ENCODE measurements around the gene SORCS1. TPM values are rescaled to one million over a fixed set of nuclear protein-coding genes. Genes with fewer than 3 reads are reported as not detected.

The SORCS1 gene
- total and polyA plus RNA-seq, 2 of the 13 experiments (the other 11 are each of a cell fraction or from before 2014, with no cell fraction given): not detected

DNA sequence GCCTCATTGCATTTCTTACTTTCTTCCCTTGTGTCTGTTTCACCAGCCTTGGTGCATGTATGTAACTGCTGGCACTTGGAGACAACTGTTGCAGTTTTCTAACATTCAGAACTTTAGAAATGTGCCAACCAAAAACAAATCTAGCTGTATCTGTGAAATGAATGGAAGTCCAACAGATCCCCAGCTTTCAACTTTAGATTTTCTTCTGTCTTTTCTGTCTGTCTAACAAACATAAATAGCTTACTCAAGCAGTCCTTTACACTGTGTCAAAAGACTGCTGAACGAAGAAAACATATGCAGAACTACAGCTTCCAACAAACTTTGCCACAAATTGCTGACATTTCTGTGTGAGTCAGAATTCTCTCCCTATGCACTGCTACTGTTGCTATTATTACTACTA is 30.9 kb downstream of the SORCS1 start (continued):
- TF ChIP-seq, protein P1, sequence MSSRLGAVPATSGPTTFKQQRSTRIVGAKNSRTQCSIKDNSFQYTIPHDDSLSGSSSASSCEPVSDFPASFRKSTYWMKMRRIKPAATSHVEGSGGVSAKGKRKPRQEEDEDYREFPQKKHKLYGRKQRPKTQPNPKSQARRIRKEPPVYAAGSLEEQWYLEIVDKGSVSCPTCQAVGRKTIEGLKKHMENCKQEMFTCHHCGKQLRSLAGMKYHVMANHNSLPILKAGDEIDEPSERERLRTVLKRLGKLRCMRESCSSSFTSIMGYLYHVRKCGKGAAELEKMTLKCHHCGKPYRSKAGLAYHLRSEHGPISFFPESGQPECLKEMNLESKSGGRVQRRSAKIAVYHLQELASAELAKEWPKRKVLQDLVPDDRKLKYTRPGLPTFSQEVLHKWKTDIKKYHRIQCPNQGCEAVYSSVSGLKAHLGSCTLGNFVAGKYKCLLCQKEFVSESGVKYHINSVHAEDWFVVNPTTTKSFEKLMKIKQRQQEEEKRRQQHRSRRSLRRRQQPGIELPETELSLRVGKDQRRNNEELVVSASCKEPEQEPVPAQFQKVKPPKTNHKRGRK (CRISPR knock-in tag; IDR thresholded peaks at IDR 0.05): no peak
- TF ChIP-seq POLR2A (IDR thresholded peaks at IDR 0.05; ENCODE audit: insufficient read depth in 1 of 2, low read depth in 2 of 2, low read length in 2 of 2) (no peak), ZKSCAN8 (CRISPR knock-in tag; IDR thresholded peaks at IDR 0.05; ENCODE audit: borderline replicate concordance) (no peak), HCFC1 (IDR thresholded peaks at IDR 0.05; ENCODE audit: low read depth, low read length) (no peak), FOXA3 (CRISPR knock-in tag; IDR thresholded peaks at IDR 0.05) (no peak), ZNF670 (CRISPR knock-in tag; IDR thresholded peaks at IDR 0.05; ENCODE audit: borderline replicate concordance) (no peak)
- TF ChIP-seq, protein P2, sequence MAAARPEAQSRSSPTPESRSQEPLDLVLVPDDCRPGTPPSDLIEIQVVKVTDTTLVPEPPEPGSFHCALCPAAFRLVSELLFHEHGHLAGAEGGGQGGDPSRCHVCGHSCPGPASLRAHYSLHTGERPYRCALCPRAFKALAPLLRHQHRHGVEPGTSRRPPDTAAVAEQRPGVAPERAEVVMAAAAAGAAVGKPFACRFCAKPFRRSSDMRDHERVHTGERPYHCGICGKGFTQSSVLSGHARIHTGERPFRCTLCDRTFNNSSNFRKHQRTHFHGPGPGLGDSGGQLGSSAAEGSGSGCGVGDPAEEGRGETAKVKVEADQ (CRISPR knock-in tag; IDR thresholded peaks at IDR 0.05; ENCODE audit: borderline replicate concordance): no peak
- TF ChIP-seq, protein P3, sequence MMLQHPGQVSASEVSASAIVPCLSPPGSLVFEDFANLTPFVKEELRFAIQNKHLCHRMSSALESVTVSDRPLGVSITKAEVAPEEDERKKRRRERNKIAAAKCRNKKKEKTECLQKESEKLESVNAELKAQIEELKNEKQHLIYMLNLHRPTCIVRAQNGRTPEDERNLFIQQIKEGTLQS (CRISPR knock-in tag; IDR thresholded peaks at IDR 0.05): no peak
- TF ChIP-seq, protein P4, sequence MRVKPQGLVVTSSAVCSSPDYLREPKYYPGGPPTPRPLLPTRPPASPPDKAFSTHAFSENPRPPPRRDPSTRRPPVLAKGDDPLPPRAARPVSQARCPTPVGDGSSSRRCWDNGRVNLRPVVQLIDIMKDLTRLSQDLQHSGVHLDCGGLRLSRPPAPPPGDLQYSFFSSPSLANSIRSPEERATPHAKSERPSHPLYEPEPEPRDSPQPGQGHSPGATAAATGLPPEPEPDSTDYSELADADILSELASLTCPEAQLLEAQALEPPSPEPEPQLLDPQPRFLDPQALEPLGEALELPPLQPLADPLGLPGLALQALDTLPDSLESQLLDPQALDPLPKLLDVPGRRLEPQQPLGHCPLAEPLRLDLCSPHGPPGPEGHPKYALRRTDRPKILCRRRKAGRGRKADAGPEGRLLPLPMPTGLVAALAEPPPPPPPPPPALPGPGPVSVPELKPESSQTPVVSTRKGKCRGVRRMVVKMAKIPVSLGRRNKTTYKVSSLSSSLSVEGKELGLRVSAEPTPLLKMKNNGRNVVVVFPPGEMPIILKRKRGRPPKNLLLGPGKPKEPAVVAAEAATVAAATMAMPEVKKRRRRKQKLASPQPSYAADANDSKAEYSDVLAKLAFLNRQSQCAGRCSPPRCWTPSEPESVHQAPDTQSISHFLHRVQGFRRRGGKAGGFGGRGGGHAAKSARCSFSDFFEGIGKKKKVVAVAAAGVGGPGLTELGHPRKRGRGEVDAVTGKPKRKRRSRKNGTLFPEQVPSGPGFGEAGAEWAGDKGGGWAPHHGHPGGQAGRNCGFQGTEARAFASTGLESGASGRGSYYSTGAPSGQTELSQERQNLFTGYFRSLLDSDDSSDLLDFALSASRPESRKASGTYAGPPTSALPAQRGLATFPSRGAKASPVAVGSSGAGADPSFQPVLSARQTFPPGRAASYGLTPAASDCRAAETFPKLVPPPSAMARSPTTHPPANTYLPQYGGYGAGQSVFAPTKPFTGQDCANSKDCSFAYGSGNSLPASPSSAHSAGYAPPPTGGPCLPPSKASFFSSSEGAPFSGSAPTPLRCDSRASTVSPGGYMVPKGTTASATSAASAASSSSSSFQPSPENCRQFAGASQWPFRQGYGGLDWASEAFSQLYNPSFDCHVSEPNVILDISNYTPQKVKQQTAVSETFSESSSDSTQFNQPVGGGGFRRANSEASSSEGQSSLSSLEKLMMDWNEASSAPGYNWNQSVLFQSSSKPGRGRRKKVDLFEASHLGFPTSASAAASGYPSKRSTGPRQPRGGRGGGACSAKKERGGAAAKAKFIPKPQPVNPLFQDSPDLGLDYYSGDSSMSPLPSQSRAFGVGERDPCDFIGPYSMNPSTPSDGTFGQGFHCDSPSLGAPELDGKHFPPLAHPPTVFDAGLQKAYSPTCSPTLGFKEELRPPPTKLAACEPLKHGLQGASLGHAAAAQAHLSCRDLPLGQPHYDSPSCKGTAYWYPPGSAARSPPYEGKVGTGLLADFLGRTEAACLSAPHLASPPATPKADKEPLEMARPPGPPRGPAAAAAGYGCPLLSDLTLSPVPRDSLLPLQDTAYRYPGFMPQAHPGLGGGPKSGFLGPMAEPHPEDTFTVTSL (CRISPR knock-in tag; IDR thresholded peaks at IDR 0.05; ENCODE audit: borderline replicate concordance): no peak

Measured in HepG2 (cell line).